Prostate gland (tissue), 2 donors: Measurements from ENCODE around the gene EPS8L3. TPM values are rescaled to one million over a fixed set of nuclear protein-coding genes. Genes with fewer than 3 reads are reported as not detected.
A peak's percentile ranks its signal among the peaks of the same experiment; 100 is the strongest.

Experiments used
- DNase-seq: peaks from one replicate; pipeline ENCODE4 v3.0.0-alpha.2; 2019; ENCODE audit warnings: low spot score
- H3K27ac ChIP-seq, 2 donors: fragments of 200-600 bp; sonication (generic); 2 replicates each; pipeline ENCODE4 v1.5.1; 2017 to 2019
- H3K27me3 ChIP-seq: fragments of 200-600 bp; sonication (generic); replicated peaks from 2 replicates; pipeline ENCODE4 v1.5.1; 2019; ENCODE audit not compliant: insufficient read depth
- H3K36me3 ChIP-seq, 2 donors: fragments of 200-600 bp; sonication (generic); 1 replicate in 1 of 2; 2 replicates in 1 of 2; pipeline versions ENCODE4 v1.5.1 to v1.8.1; 2017 to 2019
- H3K4me1 ChIP-seq: fragments of 200-600 bp; sonication (generic); replicated peaks from 2 replicates; pipeline ENCODE4 v1.5.1; 2019
- H3K4me3 ChIP-seq, 2 donors: fragments of 200-600 bp; sonication (generic); 2 replicates each; pipeline ENCODE4 v1.5.1; 2017 to 2019
- H3K9me3 ChIP-seq: fragments of 200-600 bp; sonication (generic); 2 replicates; pipeline ENCODE4 v1.5.1; 2017
- CTCF ChIP-seq, 4 experiments: fragments of 200-600 bp in 2 of 4; fragments of 450-650 bp in 2 of 4; sonication (generic) in 2 of 4; IDR thresholded peaks; 1 replicate in 3 of 4; 2 replicates in 1 of 4; pipeline ENCODE4 v1.5.1; 2016 to 2019; ENCODE audit warnings: antibody characterized with exemption in 4 of 4, mild to moderate bottlenecking in 2 of 4, moderate library complexity in 2 of 4
- POLR2A ChIP-seq: fragments of 450-650 bp; IDR thresholded peaks from one replicate; pipeline ENCODE4 v1.6.1; 2016; ENCODE audit warnings: antibody characterized with exemption, mild to moderate bottlenecking
- POLR2AphosphoS5 ChIP-seq: sonication (generic); formaldehyde crosslinking; IDR thresholded peaks from one replicate; pipeline ENCODE4 v1.6.1; 2017; ENCODE audit warnings: antibody characterized with exemption
- WGBS: methylation state at CpG from one replicate; pipeline ENCODE4 v1.1.5; 2018; 5-methylcytosine and 5-hydroxymethylcytosine counted together
- intact Hi-C: fragments of 100-400 bp; cut with DNase I; formaldehyde crosslinking; loops from one replicate; pipeline ENCODE4 v1.14.2; 2022
- total RNA-seq, 2 donors: library from RNA; depleted of rRNA; stranded (reverse); fragments of >200 nt; gene quantifications; one replicate each; pipeline ENCODE4 v1.1.0, GENCODE V29; 2016

Gene EPS8L3
- total RNA-seq, 2 donors from 2014 or later, result 0.34 TPM; not detected in 1

GRCh38 chr1:109777980-109778625 is 14.4 kb upstream of the EPS8L3 start:
- no peak for DNase-seq
- 90% methylated on average over 9 of the region's 9 CpGs for WGBS
- intact Hi-C loops, result loop anchor here (1.0 kb wide), 1 partner anchor 206 kb away; the partner anchor contains the start of gene AHCYL1
- H3K4me1 ChIP-seq, result peaks cover 3% of the 10 kb centered on the region
- no peaks in the 10 kb centered on the region for H3K27me3 ChIP-seq
- H3K4me3 ChIP-seq, result no peak overlapping the region
- no peaks in the 10 kb centered on the region for H3K36me3 ChIP-seq
- no peak overlapping the region for H3K27ac ChIP-seq
- no peak for TF ChIP-seq CTCF (IDR thresholded peaks at IDR 0.05)
- no peak for TF ChIP-seq POLR2A
- no peak for TF ChIP-seq POLR2AphosphoS5
- no peaks in the 10 kb centered on the region for H3K9me3 ChIP-seq

GRCh38 chr1:109777436-109777835 is 13.7 kb upstream of the EPS8L3 start:
- H3K27ac ChIP-seq, result no peak overlapping the region
- 85% methylated on average over 6 of the region's 7 CpGs for WGBS
- no peaks in the 10 kb centered on the region for H3K27me3 ChIP-seq
- no peaks in the 10 kb centered on the region for H3K4me1 ChIP-seq
- intact Hi-C loops, result loop anchor here (1.0 kb wide), 1 partner anchor 207 kb away; the partner anchor contains the start of gene AHCYL1
- H3K4me3 ChIP-seq, result no peak overlapping the region
- H3K9me3 ChIP-seq, result no peaks in the 10 kb centered on the region
- TF ChIP-seq POLR2A (no peak), CTCF (IDR thresholded peaks at IDR 0.05) (no peak), POLR2AphosphoS5 (no peak)
- no peaks in the 10 kb centered on the region for H3K36me3 ChIP-seq
- DNase-seq, result no peak

- TF ChIP-seq POLR2AphosphoS5, result peak; percentile 73
- peak; percentile 96 to 99 (median 98) for TF ChIP-seq CTCF (IDR thresholded peaks at IDR 0.05)
- no peak for TF ChIP-seq POLR2A
- peak; percentile 74 for DNase-seq
- no peak overlapping the region for H3K27ac ChIP-seq
- H3K36me3 ChIP-seq, result no peaks in the 10 kb centered on the region
- no peaks in the 10 kb centered on the region for H3K9me3 ChIP-seq
- 14% methylated on average over 4 of the region's 4 CpGs for WGBS
- intact Hi-C loops, result loop anchor here (1.0 kb wide), 1 partner anchor 207 kb away; the partner anchor contains the start of gene AHCYL1
- no peaks in the 10 kb centered on the region for H3K27me3 ChIP-seq
- no peaks in the 10 kb centered on the region for H3K4me1 ChIP-seq
- H3K4me3 ChIP-seq, result no peak overlapping the region
These were observed 13.2 kb upstream of the EPS8L3 start for GRCh38 chr1:109776911-109777310.

GRCh38 chr1:109776206-109776835 is 12.6 kb upstream of the EPS8L3 start:
- H3K4me3 ChIP-seq, result no peak overlapping the region
- no peak overlapping the region for H3K27ac ChIP-seq
- WGBS, result 88% methylated on average over 6 of the region's 6 CpGs
- no peaks in the 10 kb centered on the region for H3K27me3 ChIP-seq
- TF ChIP-seq POLR2A (no peak), CTCF (IDR thresholded peaks at IDR 0.05) (no peak), POLR2AphosphoS5 (no peak)
- no peaks in the 10 kb centered on the region for H3K4me1 ChIP-seq
- H3K36me3 ChIP-seq, result no peaks in the 10 kb centered on the region
- no peaks in the 10 kb centered on the region for H3K9me3 ChIP-seq
- intact Hi-C loops, result no loop called here
- no peak for DNase-seq
